Hepatocyte (in vitro differentiated cells): Measurements from ENCODE around the gene STPG4. TPM values are rescaled to one million over a fixed set of nuclear protein-coding genes. Genes with fewer than 3 reads are reported as not detected.
A peak's percentile ranks its signal among the peaks of the same experiment; 100 is the strongest.

Source experiments
- DNase-seq: peaks from one replicate; pipeline ENCODE4 v3.0.0-alpha.2; 2016; ENCODE audit warnings: low spot score
- H2AFZ ChIP-seq: fragments of 200-600 bp; sonication (generic); 2 replicates; pipeline ENCODE4 v1.6.0; 2016; ENCODE audit warnings: antibody characterized with exemption, mild to moderate bottlenecking
- H3K27ac ChIP-seq: fragments of 200-600 bp; sonication (generic); 2 replicates; pipeline ENCODE4 v1.5.1; 2016; ENCODE audit warnings: mild to moderate bottlenecking
- H3K27me3 ChIP-seq: fragments of 200-600 bp; sonication (generic); 2 replicates; pipeline ENCODE4 v1.6.1; 2016
- H3K36me3 ChIP-seq: fragments of 200-600 bp; sonication (generic); replicated peaks from 2 replicates; pipeline ENCODE4 v1.5.1; 2016; ENCODE audit warnings: low read depth; ENCODE audit not compliant: insufficient read depth
- H3K4me1 ChIP-seq: fragments of 200-600 bp; sonication (generic); 2 replicates; pipeline ENCODE4 v1.5.1; 2016; ENCODE audit warnings: mild to moderate bottlenecking, moderate library complexity; ENCODE audit not compliant: insufficient read depth
- H3K4me2 ChIP-seq: fragments of 200-600 bp; sonication (generic); 2 replicates; pipeline ENCODE4 v1.6.0; 2016
- H3K4me3 ChIP-seq: fragments of 200-600 bp; sonication (generic); 2 replicates; pipeline ENCODE4 v1.5.1; 2016; ENCODE audit warnings: mild to moderate bottlenecking
- H3K79me2 ChIP-seq: fragments of 200-600 bp; sonication (generic); 2 replicates; pipeline ENCODE4 v1.6.0; 2017; ENCODE audit warnings: mild to moderate bottlenecking
- H3K9me2 ChIP-seq: fragments of 200-600 bp; sonication (generic); replicated peaks from 2 replicates; pipeline ENCODE4 v1.6.0; 2017; ENCODE audit warnings: mild to moderate bottlenecking; ENCODE audit not compliant: insufficient read depth
- H3K9me3 ChIP-seq: fragments of 200-600 bp; sonication (generic); 2 replicates; pipeline ENCODE4 v1.5.1; 2016; ENCODE audit warnings: low read depth, mild to moderate bottlenecking
- H4K20me1 ChIP-seq: fragments of 200-600 bp; sonication (generic); 2 replicates; pipeline ENCODE4 v1.6.0; 2016; ENCODE audit warnings: mild to moderate bottlenecking; ENCODE audit not compliant: insufficient read depth, poor library complexity, severe bottlenecking
- EZH2 ChIP-seq: fragments of 200-600 bp; sonication (generic); IDR thresholded peaks from 2 replicates; pipeline ENCODE4 v1.6.1; 2016; ENCODE audit warnings: antibody characterized with exemption, mild to moderate bottlenecking, borderline replicate concordance
- EZH2phosphoT487 ChIP-seq: fragments of 200-600 bp; sonication (generic); IDR thresholded peaks from one replicate; pipeline ENCODE4 v1.6.1; 2018; ENCODE audit warnings: antibody characterized with exemption, mild to moderate bottlenecking, low read depth, moderate library complexity; ENCODE audit not compliant: unreplicated experiment, severe bottlenecking
- WGBS: methylation state at CpG from one replicate; pipeline ENCODE4 v1.1.6; 2016; ENCODE audit warnings: low lambda C conversion rate; ENCODE audit errors: missing lambda C conversion rate; 5-methylcytosine and 5-hydroxymethylcytosine counted together
- polyA plus RNA-seq: library from polyadenylated mRNA; unstranded; fragments of >200 nt; fragmentation: Nextera tagmentation; extraction: Ambion mirVana; gene quantifications from 2 replicates; pipeline ENCODE4 v1.2.1, GENCODE V29; 2016
- total RNA-seq: library from RNA; depleted of rRNA; stranded (reverse); fragments of >200 nt; gene quantifications from 2 replicates; pipeline ENCODE4 v1.2.3, GENCODE V29; 2014
- TF ChIP-seq, protein P1 (sequence below): fragments of 200-600 bp; sonication (generic); IDR thresholded peaks from 2 replicates; pipeline ENCODE4 v1.5.1; 2016; ENCODE audit warnings: antibody characterized with exemption, mild to moderate bottlenecking; ENCODE audit not compliant: poor library complexity

Gene STPG4
- total and polyA plus RNA-seq, 2 experiments from 2014 or later = 0.19 TPM; not detected in 1

DNA sequence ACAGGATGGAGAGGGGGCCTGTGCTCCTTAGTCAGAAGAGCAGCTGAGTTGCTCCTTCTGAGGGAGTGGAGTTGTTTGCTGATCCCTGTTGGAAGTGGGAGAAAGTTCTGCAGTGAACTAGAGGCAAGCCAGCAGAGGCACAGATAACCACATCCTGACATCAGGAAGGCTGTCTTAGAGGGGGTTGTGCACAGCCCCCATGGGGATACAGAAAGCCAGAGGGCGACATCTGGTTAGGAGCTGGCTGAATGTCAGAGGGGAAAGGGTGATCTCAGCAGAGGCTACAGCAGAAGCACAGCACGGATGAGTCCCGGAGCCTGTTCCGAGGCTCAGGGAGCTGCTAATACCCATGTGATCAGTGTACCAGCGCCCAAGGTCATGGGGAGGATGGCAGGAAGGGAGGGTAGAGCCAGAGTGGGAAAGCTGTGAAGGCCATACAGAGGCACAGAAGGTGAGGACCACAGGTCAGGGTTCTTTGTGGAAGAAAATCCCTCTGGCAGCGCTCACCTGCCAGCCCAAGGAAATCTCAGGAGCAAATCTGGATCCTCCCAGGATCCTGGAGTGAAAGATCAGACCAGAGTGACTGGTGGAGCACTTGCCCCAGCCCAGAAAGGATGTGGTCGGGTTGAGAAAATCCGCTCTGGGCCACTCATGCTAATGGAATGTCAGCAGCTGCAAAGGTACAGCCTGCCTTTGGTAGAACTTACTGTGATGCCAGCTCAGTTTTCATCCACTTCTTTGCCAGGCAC lies 111.8 kb downstream of the STPG4 start:
- H3K4me2 ChIP-seq = no peak overlapping the region
- H3K27ac ChIP-seq = peak overlapping the region; percentile 68
- DNase-seq = peak; percentile 69
- 56% methylated on average over 8 of the region's 8 CpGs for WGBS
- no peaks in the 10 kb centered on the region for H3K36me3 ChIP-seq
- H2AFZ ChIP-seq = no peak overlapping the region
- H3K4me3 ChIP-seq = no peak overlapping the region
- no peaks in the 10 kb centered on the region for H3K9me3 ChIP-seq
- H4K20me1 ChIP-seq = no peaks in the 10 kb centered on the region
- no peaks in the 10 kb centered on the region for H3K9me2 ChIP-seq
- H3K4me1 ChIP-seq = peaks cover 35% of the 10 kb centered on the region
- TF ChIP-seq, protein P1, sequence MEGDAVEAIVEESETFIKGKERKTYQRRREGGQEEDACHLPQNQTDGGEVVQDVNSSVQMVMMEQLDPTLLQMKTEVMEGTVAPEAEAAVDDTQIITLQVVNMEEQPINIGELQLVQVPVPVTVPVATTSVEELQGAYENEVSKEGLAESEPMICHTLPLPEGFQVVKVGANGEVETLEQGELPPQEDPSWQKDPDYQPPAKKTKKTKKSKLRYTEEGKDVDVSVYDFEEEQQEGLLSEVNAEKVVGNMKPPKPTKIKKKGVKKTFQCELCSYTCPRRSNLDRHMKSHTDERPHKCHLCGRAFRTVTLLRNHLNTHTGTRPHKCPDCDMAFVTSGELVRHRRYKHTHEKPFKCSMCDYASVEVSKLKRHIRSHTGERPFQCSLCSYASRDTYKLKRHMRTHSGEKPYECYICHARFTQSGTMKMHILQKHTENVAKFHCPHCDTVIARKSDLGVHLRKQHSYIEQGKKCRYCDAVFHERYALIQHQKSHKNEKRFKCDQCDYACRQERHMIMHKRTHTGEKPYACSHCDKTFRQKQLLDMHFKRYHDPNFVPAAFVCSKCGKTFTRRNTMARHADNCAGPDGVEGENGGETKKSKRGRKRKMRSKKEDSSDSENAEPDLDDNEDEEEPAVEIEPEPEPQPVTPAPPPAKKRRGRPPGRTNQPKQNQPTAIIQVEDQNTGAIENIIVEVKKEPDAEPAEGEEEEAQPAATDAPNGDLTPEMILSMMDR = no peak
- no peak for TF ChIP-seq EZH2phosphoT487
- no peak for TF ChIP-seq EZH2
- no peaks in the 10 kb centered on the region for H3K27me3 ChIP-seq
- no peaks in the 10 kb centered on the region for H3K79me2 ChIP-seq

DNA sequence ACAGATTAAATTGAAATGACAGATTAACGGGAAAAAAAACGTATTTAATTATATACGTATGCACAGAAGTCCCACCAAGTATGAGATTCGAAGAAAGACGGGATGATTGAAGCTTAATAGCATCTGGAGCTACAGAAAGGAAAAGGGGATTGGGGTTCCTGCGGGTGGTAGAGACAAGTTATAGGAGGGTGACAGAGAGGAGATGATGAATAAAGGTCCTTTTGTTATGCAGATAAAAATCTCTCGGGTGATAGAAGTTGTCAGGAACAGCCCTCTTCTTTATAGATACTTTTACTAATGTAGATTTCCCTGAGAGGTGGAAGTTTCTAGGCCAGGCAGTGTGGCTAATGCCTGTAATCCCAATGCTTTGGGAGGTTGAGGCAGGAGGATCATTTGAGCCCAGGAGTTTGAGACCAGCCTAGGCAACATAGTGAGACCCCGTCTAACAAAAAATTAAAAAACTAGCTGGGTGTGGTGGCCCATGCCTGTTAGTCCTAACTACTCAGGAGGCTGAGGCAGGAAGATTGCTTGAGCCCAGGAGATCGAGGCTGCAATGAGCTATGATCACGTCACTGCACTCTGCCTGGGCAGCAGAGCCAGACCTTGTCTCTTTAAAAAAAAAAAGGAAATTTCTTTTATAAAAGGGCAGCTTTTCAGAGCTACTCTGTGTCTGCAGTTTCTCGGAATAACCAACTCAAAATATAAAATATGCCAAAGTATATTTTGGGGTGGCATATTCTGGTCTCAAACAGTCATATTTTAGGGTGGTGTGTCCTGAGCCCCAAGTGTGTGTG lies 113.0 kb downstream of the STPG4 start:
- TF ChIP-seq EZH2phosphoT487 (no peak), EZH2 (no peak)
- TF ChIP-seq, protein P1 = no peak
- peaks cover 35% of the 10 kb centered on the region for H3K4me1 ChIP-seq
- no peaks in the 10 kb centered on the region for H3K27me3 ChIP-seq
- H2AFZ ChIP-seq = no peak overlapping the region
- no peak for DNase-seq
- no peak overlapping the region for H3K4me2 ChIP-seq
- H3K27ac ChIP-seq = peak overlapping the region; percentile 68
- WGBS = 86% methylated on average over 11 of the region's 11 CpGs
- no peaks in the 10 kb centered on the region for H3K79me2 ChIP-seq
- no peak overlapping the region for H3K4me3 ChIP-seq
- no peaks in the 10 kb centered on the region for H3K36me3 ChIP-seq
- H3K9me3 ChIP-seq = no peaks in the 10 kb centered on the region
- no peaks in the 10 kb centered on the region for H3K9me2 ChIP-seq
- H4K20me1 ChIP-seq = no peaks in the 10 kb centered on the region

DNA sequence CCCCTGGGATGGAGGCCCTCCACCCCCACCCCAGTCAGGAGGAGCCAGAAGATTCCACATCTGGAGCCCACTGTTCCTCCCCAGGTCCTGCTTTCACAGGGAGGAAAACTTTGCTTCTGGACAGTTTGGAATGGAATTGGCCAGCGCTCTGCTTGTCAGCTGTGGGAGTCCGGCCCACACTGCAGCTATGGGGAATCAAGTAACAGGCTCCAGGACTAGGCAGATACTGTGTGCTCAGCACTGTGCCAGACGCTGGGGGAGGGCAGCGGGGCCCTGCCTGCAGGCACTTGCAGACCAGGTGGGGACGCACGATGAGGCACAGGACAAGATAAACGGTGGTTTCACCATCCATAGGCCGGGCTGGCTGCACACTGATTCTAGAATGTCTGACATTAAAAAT lies 114.0 kb downstream of the STPG4 start:
- no peaks in the 10 kb centered on the region for H3K9me3 ChIP-seq
- peak overlapping the region; percentile 27 for H3K4me2 ChIP-seq
- peak overlapping the region; percentile 67 for H3K27ac ChIP-seq
- no peaks in the 10 kb centered on the region for H3K79me2 ChIP-seq
- TF ChIP-seq EZH2phosphoT487 (no peak), EZH2 (no peak)
- TF ChIP-seq, protein P1 = no peak
- H4K20me1 ChIP-seq = no peaks in the 10 kb centered on the region
- no peaks in the 10 kb centered on the region for H3K36me3 ChIP-seq
- no peaks in the 10 kb centered on the region for H3K9me2 ChIP-seq
- H2AFZ ChIP-seq = no peak overlapping the region
- no peaks in the 10 kb centered on the region for H3K27me3 ChIP-seq
- 58% methylated on average over 8 of the region's 8 CpGs for WGBS
- no peak overlapping the region for H3K4me3 ChIP-seq
- DNase-seq = peak; percentile 35
- H3K4me1 ChIP-seq = peaks cover 40% of the 10 kb centered on the region
